ENCODE data around the gene NPTN. TPM values are rescaled to one million over a fixed set of nuclear protein-coding genes. Genes with fewer than 3 reads are reported as not detected.

Gene NPTN
- total RNA-seq, 1 experiment from 2014 or later, result 151 TPM

DNA sequence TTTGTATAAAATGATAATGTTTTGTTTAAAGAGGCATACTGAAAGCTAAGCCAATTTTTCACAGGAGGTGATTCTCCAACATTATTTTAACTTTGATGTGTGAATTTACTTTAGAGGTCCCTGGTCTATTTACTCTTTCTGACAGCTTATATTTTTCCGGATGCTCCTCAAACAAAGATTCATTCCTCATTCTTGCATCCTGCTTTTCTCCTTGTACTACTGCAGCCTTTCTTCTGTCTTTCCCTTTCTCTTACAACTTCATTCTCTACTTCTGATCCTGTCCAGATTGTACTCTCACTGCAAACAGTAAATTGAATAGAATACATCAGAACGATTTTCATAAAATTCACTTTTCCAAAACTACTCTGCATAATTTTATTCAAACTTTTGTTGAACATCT is 5.1 kb downstream of the NPTN start:
- Histone ChIP-seq H3K4me1 (ENCODE audit: control insufficient read depth, insufficient read depth, low read length) (peaks cover 32% of the 10 kb centered on the region), H3K9me3 (ENCODE audit: control insufficient read depth, insufficient read depth, low read depth, low read length) (no peaks in the 10 kb centered on the region), H3K27ac (ENCODE audit: low read length) (no peak overlapping the region), H3K27me3 (ENCODE audit: control insufficient read depth, insufficient read depth, low read length) (no peaks in the 10 kb centered on the region), H3K4me3 (ENCODE audit: low read depth in 2 of 2, low read length in 2 of 2) (no peak overlapping the region), H3K36me3 (ENCODE audit: control insufficient read depth, insufficient read depth, low read length) (no peaks in the 10 kb centered on the region)
- intact Hi-C loops (cut with micrococcal nuclease; ENCODE audit: unreplicated experiment) (no loop called here), in situ Hi-C loops (cut with HindIII; ENCODE audit: low pct_unique_long_range_greater_than_20kb, low sequenced_read_pairs) (no loop called here)
- ChIA-PET CTCF (interaction anchor here (1.5 kb wide), 1 partner anchor 8 kb away, joined by 4 read pairs; no protein-coding TSS in a partner anchor), POLR2A (interaction anchor here (0.6 kb wide), 1 partner anchor 19 kb away, joined by 5 read pairs; no protein-coding TSS in a partner anchor)
- BruUV-seq (replicated peaks), result no TSS peak
- DNase-seq (ENCODE audit: low read depth, low spot score), result no peak
- ATAC-seq, result no peak
- TF ChIP-seq POLR2AphosphoS5 (IDR thresholded peaks at IDR 0.05; ENCODE audit: low read depth, low read length), result no peak
- TF ChIP-seq, protein P1, sequence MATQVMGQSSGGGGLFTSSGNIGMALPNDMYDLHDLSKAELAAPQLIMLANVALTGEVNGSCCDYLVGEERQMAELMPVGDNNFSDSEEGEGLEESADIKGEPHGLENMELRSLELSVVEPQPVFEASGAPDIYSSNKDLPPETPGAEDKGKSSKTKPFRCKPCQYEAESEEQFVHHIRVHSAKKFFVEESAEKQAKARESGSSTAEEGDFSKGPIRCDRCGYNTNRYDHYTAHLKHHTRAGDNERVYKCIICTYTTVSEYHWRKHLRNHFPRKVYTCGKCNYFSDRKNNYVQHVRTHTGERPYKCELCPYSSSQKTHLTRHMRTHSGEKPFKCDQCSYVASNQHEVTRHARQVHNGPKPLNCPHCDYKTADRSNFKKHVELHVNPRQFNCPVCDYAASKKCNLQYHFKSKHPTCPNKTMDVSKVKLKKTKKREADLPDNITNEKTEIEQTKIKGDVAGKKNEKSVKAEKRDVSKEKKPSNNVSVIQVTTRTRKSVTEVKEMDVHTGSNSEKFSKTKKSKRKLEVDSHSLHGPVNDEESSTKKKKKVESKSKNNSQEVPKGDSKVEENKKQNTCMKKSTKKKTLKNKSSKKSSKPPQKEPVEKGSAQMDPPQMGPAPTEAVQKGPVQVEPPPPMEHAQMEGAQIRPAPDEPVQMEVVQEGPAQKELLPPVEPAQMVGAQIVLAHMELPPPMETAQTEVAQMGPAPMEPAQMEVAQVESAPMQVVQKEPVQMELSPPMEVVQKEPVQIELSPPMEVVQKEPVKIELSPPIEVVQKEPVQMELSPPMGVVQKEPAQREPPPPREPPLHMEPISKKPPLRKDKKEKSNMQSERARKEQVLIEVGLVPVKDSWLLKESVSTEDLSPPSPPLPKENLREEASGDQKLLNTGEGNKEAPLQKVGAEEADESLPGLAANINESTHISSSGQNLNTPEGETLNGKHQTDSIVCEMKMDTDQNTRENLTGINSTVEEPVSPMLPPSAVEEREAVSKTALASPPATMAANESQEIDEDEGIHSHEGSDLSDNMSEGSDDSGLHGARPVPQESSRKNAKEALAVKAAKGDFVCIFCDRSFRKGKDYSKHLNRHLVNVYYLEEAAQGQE (IDR thresholded peaks at IDR 0.05; ENCODE audit: insufficient read depth in 1 of 2, low read depth in 2 of 2, low read length in 1 of 2), result no peak
- no peak for TF ChIP-seq TCF7L2 (IDR thresholded peaks at IDR 0.05; ENCODE audit: low read depth, low read length)
- TF ChIP-seq SIN3A (IDR thresholded peaks at IDR 0.05; ENCODE audit: borderline replicate concordance, insufficient read depth, low read depth, low read length), result no peak
- TF ChIP-seq, protein P2, sequence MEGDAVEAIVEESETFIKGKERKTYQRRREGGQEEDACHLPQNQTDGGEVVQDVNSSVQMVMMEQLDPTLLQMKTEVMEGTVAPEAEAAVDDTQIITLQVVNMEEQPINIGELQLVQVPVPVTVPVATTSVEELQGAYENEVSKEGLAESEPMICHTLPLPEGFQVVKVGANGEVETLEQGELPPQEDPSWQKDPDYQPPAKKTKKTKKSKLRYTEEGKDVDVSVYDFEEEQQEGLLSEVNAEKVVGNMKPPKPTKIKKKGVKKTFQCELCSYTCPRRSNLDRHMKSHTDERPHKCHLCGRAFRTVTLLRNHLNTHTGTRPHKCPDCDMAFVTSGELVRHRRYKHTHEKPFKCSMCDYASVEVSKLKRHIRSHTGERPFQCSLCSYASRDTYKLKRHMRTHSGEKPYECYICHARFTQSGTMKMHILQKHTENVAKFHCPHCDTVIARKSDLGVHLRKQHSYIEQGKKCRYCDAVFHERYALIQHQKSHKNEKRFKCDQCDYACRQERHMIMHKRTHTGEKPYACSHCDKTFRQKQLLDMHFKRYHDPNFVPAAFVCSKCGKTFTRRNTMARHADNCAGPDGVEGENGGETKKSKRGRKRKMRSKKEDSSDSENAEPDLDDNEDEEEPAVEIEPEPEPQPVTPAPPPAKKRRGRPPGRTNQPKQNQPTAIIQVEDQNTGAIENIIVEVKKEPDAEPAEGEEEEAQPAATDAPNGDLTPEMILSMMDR (IDR thresholded peaks at IDR 0.05), result no peak

DNA sequence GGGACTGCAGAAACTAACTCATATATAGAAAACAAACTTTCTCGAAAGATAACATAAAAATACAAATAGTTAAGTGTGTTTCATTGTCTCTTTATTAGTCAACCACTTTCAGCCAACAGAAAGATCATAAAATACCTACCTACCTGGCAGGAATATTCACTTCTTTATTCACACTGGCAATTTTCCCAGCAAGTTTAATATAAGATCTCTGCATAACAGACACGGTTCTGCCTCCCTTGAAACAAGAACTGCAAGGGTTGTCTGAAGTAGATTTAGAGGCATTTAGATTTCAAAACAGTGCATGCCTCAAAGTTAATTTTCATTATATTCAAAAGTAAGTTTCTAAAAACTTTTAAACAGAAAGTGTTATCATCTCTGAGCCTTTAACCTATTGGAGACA is 7.1 kb downstream of the NPTN start:
- H3K9me3 ChIP-seq (ENCODE audit: control insufficient read depth, insufficient read depth, low read depth, low read length), result no peaks in the 10 kb centered on the region
- in situ Hi-C loops (cut with HindIII; ENCODE audit: low pct_unique_long_range_greater_than_20kb, low sequenced_read_pairs) (no loop called here), intact Hi-C loops (cut with micrococcal nuclease; ENCODE audit: unreplicated experiment) (no loop called here)
- no peak overlapping the region for H3K4me3 ChIP-seq (ENCODE audit: low read depth in 2 of 2, low read length in 2 of 2)
- ATAC-seq (no peak), DNase-seq (ENCODE audit: low read depth, low spot score) (no peak)
- BruUV-seq (replicated peaks), result no TSS peak
- H3K27ac ChIP-seq (ENCODE audit: low read length), result no peak overlapping the region
- TF ChIP-seq SIN3A (IDR thresholded peaks at IDR 0.05; ENCODE audit: borderline replicate concordance, insufficient read depth, low read depth, low read length) (no peak), TCF7L2 (IDR thresholded peaks at IDR 0.05; ENCODE audit: low read depth, low read length) (no peak), POLR2AphosphoS5 (IDR thresholded peaks at IDR 0.05; ENCODE audit: low read depth, low read length) (no peak)
- TF ChIP-seq, protein P2 (IDR thresholded peaks at IDR 0.05), result no peak
- TF ChIP-seq, protein P1 (IDR thresholded peaks at IDR 0.05; ENCODE audit: insufficient read depth in 1 of 2, low read depth in 2 of 2, low read length in 1 of 2), result no peak
- peaks cover 28% of the 10 kb centered on the region for H3K4me1 ChIP-seq (ENCODE audit: control insufficient read depth, insufficient read depth, low read length)
- ChIA-PET POLR2A (interaction anchor here (0.6 to 0.7 kb wide), 2 partner anchors 51 to 1571 kb away, joined by 3 to 4 read pairs; no protein-coding TSS in a partner anchor), CTCF (no interaction called here)
- H3K36me3 ChIP-seq (ENCODE audit: control insufficient read depth, insufficient read depth, low read length), result no peaks in the 10 kb centered on the region
- H3K27me3 ChIP-seq (ENCODE audit: control insufficient read depth, insufficient read depth, low read length), result no peaks in the 10 kb centered on the region
